K562 (cell line): ENCODE data around the gene MYOM1. TPM values are rescaled to one million over a fixed set of nuclear protein-coding genes. Genes with fewer than 3 reads are reported as not detected.

ENCODE experiments used
- ATAC-seq: fragments of 200-7000 bp; cut with Tn5 transposase; 3 replicates; pipeline ENCODE4 v1.9.1; 2020; ENCODE audit warnings: moderate library complexity
- BruUV-seq: library from RNA; stranded (reverse); fragments of 400-500 nt; replicated peaks from 2 replicates; lab custom pipeline; 2021; lab: Mats Ljungman, UMichigan
- CTCF ChIA-PET: fragments of 300-600 bp; formaldehyde crosslinking; extraction: SDS; loops from one replicate; lab custom pipeline; 2021; ENCODE audit warnings: low intra/inter-chr PET ratio; lab: Yijun Ruan, JAX
- POLR2A ChIA-PET: fragments of 300-600, 350-650 bp; sonication (Branson Sonifier 250); formaldehyde crosslinking; extraction: SDS; loops from one replicate; lab custom pipeline; 2021; ENCODE audit warnings: antibody characterized with exemption, inconsistent platforms; lab: Yijun Ruan, JAX
- DNase-seq, 4 experiments: peaks; one replicate each; pipeline versions ENCODE4 v3.0.0 to v3.0.0-alpha.2; 2011 to 2018; ENCODE audit warnings: low spot score in 3 of 4, mixed read lengths in 3 of 4; ENCODE audit errors: extremely low read depth in 1 of 4
- FAIRE-seq: peaks from 2 replicates; lab custom pipeline; 2011; peaks lifted over from hg19 to GRCh38; lab: Jason Lieb, UNC
- H2AFZ ChIP-seq: 2 replicates; pipeline ENCODE4 v1.6.0; 2011; ENCODE audit warnings: low read depth, low read length, control low read depth, inconsistent platforms
- H3K27ac ChIP-seq: fragments of 200-600 bp; 3 replicates; pipeline ENCODE4 v1.8.0; 2011; ENCODE audit warnings: low read depth, mild to moderate bottlenecking, control low read depth, inconsistent platforms, low read length, moderate library complexity, mixed read lengths; ENCODE audit errors: extremely low read depth
- H3K27me3 ChIP-seq, 2 experiments: fragments of 300-600 bp in 1 of 2; 2 replicates in 1 of 2; 3 replicates in 1 of 2; pipeline versions ENCODE4 v1.6.0 to v1.8.0; 2011; ENCODE audit warnings: inconsistent platforms in 2 of 2, low read length in 2 of 2, mild to moderate bottlenecking in 1 of 2, mixed read lengths in 1 of 2, moderate library complexity in 1 of 2; ENCODE audit not compliant: control insufficient read depth in 2 of 2, insufficient read depth in 2 of 2
- H3K36me3 ChIP-seq: fragments of 300-600 bp; 3 replicates; pipeline ENCODE4 v1.8.0; 2011; ENCODE audit warnings: mild to moderate bottlenecking, low read length, inconsistent platforms; ENCODE audit not compliant: control insufficient read depth, insufficient read depth
- H3K4me1 ChIP-seq, 2 experiments: fragments of 200-600 bp in 1 of 2; replicated peaks in 1 of 2; 2 replicates in 1 of 2; 3 replicates in 1 of 2; pipeline versions ENCODE4 v1.5.1 to v1.8.0; 2011; ENCODE audit warnings: inconsistent platforms in 2 of 2, low read length in 2 of 2, mild to moderate bottlenecking in 1 of 2, mixed read lengths in 1 of 2, moderate library complexity in 1 of 2; ENCODE audit not compliant: control insufficient read depth in 2 of 2, insufficient read depth in 2 of 2
- H3K4me2 ChIP-seq: 2 replicates; pipeline ENCODE4 v1.6.1; 2011; ENCODE audit warnings: low read length, control low read depth, inconsistent platforms, mixed read lengths; ENCODE audit not compliant: insufficient read depth
- H3K4me3 ChIP-seq: fragments of 200-600 bp; sonication (generic), shearing (Covaris generic); 2 replicates; pipeline ENCODE4 v1.5.1; 2016; ENCODE audit warnings: control low read depth, inconsistent platforms
- H3K79me2 ChIP-seq: fragments of 200-600 bp; 3 replicates; pipeline ENCODE4 v1.8.0; 2011; ENCODE audit warnings: low read length, inconsistent platforms; ENCODE audit not compliant: control insufficient read depth, insufficient read depth
- H3K9ac ChIP-seq, 2 experiments: 2 replicates each; pipeline versions ENCODE4 v1.6.0 to v1.6.1; 2011; ENCODE audit warnings: low read depth in 2 of 2, low read length in 2 of 2, control low read depth in 1 of 2, inconsistent platforms in 1 of 2, mild to moderate bottlenecking in 1 of 2, mixed read lengths in 1 of 2; ENCODE audit not compliant: insufficient read depth in 1 of 2
- H3K9me1 ChIP-seq: one replicate; pipeline ENCODE4 v1.6.0; 2011; ENCODE audit warnings: inconsistent platforms, mild to moderate bottlenecking, low read length, moderate library complexity; ENCODE audit not compliant: control insufficient read depth, insufficient read depth
- H3K9me3 ChIP-seq: replicated peaks from 2 replicates; pipeline ENCODE4 v1.5.1; 2011; ENCODE audit warnings: low read depth, low read length, inconsistent platforms; ENCODE audit not compliant: control insufficient read depth, insufficient read depth
- H4K20me1 ChIP-seq: replicated peaks from 2 replicates; pipeline ENCODE4 v1.6.1; 2011; ENCODE audit warnings: low read length, inconsistent platforms, mixed read lengths; ENCODE audit not compliant: control insufficient read depth, insufficient read depth
- CHD7 ChIP-seq: fragments of 200-600 bp; sonication (generic); IDR thresholded peaks from one replicate; pipeline ENCODE4 v1.6.1; 2012; ENCODE audit warnings: mild to moderate bottlenecking, low read depth, low read length, inconsistent platforms
- FOS ChIP-seq: IDR thresholded peaks from 3 replicates; pipeline ENCODE4 v1.6.1; 2011; ENCODE audit not compliant: insufficient read length; ENCODE audit errors: extremely low read depth
- FOXJ3 ChIP-seq: sonication (generic); formaldehyde crosslinking; IDR thresholded peaks from 2 replicates; pipeline ENCODE4 v1.4.0; 2020; ENCODE audit warnings: mild to moderate bottlenecking, missing genetic modification reagents
- MAFF ChIP-seq: IDR thresholded peaks from 2 replicates; pipeline ENCODE4 v1.6.1; 2012; ENCODE audit warnings: low read length, improper control_type of control experiment
- RAD21 ChIP-seq, 2 experiments: fragments of 250-450 bp in 1 of 2; fragments of 450-650 bp in 1 of 2; sonication (Bioruptor Pico) in 1 of 2; formaldehyde crosslinking in 1 of 2; IDR thresholded peaks in 1 of 2; conservative IDR thresholded peaks in 1 of 2; 2 replicates each; pipeline versions ENCODE4 v1.4.0 to v1.8.0; 2020 to 2022; ENCODE audit warnings: mild to moderate bottlenecking in 2 of 2, moderate library complexity in 1 of 2
- ZNF75A ChIP-seq: fragments of 450-650 bp; formaldehyde crosslinking; IDR thresholded peaks from 2 replicates; pipeline ENCODE4 v1.4.0; 2020; ENCODE audit warnings: mild to moderate bottlenecking
- WGBS: fragments of 100-300 bp; shearing (Covaris generic); methylation state at CpG from one replicate; pipeline ENCODE4 v1.1.6; 2016; ENCODE audit warnings: low coverage, mixed read lengths; ENCODE audit not compliant: insufficient coverage; ENCODE audit errors: missing lambda C conversion rate; 5-methylcytosine and 5-hydroxymethylcytosine counted together
- in situ Hi-C: fragments of 300-500 bp; cut with MboI; formaldehyde crosslinking; loops from 4 replicates; pipeline ENCODE4 v1.15.0; 2018; ENCODE audit warnings: inconsistent platforms, mixed read lengths
- intact Hi-C: fragments of 100-400 bp; cut with micrococcal nuclease; formaldehyde crosslinking; loops from 2 replicates; pipeline ENCODE4 v1.14.2; 2022
- polyA plus RNA-seq, 8 experiments: library from polyadenylated mRNA; depleted of rRNA in 4 of 8; stranded (reverse) in 5 of 8; unstranded in 3 of 8; fragments of >200 nt; fragmentation: Nextera tagmentation in 2 of 8; fragmentation: Illumina TruSeq in 1 of 8; extraction: Ambion mirVana in 2 of 8; extraction: Trizol in 1 of 8; gene quantifications; 2 replicates each; pipeline versions ENCODE4 v1.2.1 to v1.2.3, GENCODE V29; 2011 to 2014; ENCODE audit warnings: inconsistent platforms in 1 of 8, missing spikeins in 1 of 8
- total RNA-seq, 7 experiments: library from RNA; depleted of rRNA in 6 of 7; stranded (reverse); fragments of >200 nt in 6 of 7; fragmentation: Illumina TruSeq in 2 of 7; extraction: Trizol in 2 of 7; gene quantifications; 2 replicates each; pipeline versions ENCODE4 v1.2.1 to v1.2.3, GENCODE V29; 2011 to 2021; ENCODE audit warnings: low replicate concordance in 1 of 7
- TF ChIP-seq, protein P1 (sequence below): sonication (generic); formaldehyde crosslinking; IDR thresholded peaks from 2 replicates; pipeline ENCODE4 v1.8.0; 2022; ENCODE audit warnings: mild to moderate bottlenecking, missing genetic modification reagents

Gene MYOM1
- total and polyA plus RNA-seq, 9 of the 15 experiments (the other 6 are each of a cell fraction or from before 2014, with no cell fraction given), result 0.01 to 0.62 (median 0.25) TPM

GRCh38 chr18:3088449-3088848, 131.3 kb downstream of the MYOM1 start:
- Histone ChIP-seq H3K9me1 (no peaks in the 10 kb centered on the region), H3K4me2 (no peak overlapping the region), H3K4me1 (no peaks in the 10 kb centered on the region), H3K79me2 (no peaks in the 10 kb centered on the region), H2AFZ (no peak overlapping the region), H3K9me3 (no peaks in the 10 kb centered on the region), H4K20me1 (no peaks in the 10 kb centered on the region), H3K36me3 (no peaks in the 10 kb centered on the region), H3K4me3 (no peak overlapping the region), H3K9ac (no peak overlapping the region), H3K27me3 (no peaks in the 10 kb centered on the region), H3K27ac (no peak overlapping the region)
- ChIA-PET CTCF (no interaction called here), POLR2A (interaction anchor here (0.6 to 2.9 kb wide), 8 partner anchors 9 to 281 kb away, joined by 3 to 15 read pairs (median 4); no protein-coding TSS in a partner anchor)
- WGBS, result 34% methylated on average over 3 of the region's 3 CpGs
- intact Hi-C loops (no loop called here), in situ Hi-C loops (no loop called here)
- BruUV-seq, result no TSS peak
- FAIRE-seq, result no peak
- ATAC-seq, result no peak
- no peak for DNase-seq
- TF ChIP-seq CHD7 (no peak), ZNF75A (CRISPR knock-in tag) (no peak), MAFF (peak; percentile 40; the same call in 1 of the 2 replicates), FOXJ3 (CRISPR knock-in tag) (no peak), RAD21 (CRISPR knock-in tag; conservative IDR thresholded peaks at IDR 0.05 in 1 of 2, IDR thresholded peaks at IDR 0.05 in 1 of 2) (no peak), FOS (no peak)
- TF ChIP-seq, protein P1, sequence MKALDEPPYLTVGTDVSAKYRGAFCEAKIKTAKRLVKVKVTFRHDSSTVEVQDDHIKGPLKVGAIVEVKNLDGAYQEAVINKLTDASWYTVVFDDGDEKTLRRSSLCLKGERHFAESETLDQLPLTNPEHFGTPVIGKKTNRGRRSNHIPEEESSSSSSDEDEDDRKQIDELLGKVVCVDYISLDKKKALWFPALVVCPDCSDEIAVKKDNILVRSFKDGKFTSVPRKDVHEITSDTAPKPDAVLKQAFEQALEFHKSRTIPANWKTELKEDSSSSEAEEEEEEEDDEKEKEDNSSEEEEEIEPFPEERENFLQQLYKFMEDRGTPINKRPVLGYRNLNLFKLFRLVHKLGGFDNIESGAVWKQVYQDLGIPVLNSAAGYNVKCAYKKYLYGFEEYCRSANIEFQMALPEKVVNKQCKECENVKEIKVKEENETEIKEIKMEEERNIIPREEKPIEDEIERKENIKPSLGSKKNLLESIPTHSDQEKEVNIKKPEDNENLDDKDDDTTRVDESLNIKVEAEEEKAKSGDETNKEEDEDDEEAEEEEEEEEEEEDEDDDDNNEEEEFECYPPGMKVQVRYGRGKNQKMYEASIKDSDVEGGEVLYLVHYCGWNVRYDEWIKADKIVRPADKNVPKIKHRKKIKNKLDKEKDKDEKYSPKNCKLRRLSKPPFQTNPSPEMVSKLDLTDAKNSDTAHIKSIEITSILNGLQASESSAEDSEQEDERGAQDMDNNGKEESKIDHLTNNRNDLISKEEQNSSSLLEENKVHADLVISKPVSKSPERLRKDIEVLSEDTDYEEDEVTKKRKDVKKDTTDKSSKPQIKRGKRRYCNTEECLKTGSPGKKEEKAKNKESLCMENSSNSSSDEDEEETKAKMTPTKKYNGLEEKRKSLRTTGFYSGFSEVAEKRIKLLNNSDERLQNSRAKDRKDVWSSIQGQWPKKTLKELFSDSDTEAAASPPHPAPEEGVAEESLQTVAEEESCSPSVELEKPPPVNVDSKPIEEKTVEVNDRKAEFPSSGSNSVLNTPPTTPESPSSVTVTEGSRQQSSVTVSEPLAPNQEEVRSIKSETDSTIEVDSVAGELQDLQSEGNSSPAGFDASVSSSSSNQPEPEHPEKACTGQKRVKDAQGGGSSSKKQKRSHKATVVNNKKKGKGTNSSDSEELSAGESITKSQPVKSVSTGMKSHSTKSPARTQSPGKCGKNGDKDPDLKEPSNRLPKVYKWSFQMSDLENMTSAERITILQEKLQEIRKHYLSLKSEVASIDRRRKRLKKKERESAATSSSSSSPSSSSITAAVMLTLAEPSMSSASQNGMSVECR (CRISPR knock-in tag), result no peak
